SU-DHL-6 (cell line): Measurements from ENCODE around the gene ZNHIT2.

Experiments
- CTCF ChIP-seq: fragments of 200-600 bp; sonication (generic); IDR thresholded peaks from one replicate; pipeline ENCODE4 v1.5.1; 2017; ENCODE audit warnings: antibody characterized with exemption, mild to moderate bottlenecking, low read length, moderate library complexity; ENCODE audit not compliant: insufficient read depth, poor library complexity, severe bottlenecking
- EZH2phosphoT487 ChIP-seq: fragments of 200-600 bp; sonication (generic), shearing (Covaris generic); conservative IDR thresholded peaks from 2 replicates; pipeline ENCODE4 v1.6.1; 2018; ENCODE audit warnings: mild to moderate bottlenecking, antibody characterized with exemption, low read length, moderate library complexity, mixed read lengths

- no peak for TF ChIP-seq CTCF
- no peak for TF ChIP-seq EZH2phosphoT487
These were observed 50.1 kb downstream of the ZNHIT2 start for GRCh38 chr11:65067446-65067845.
